PC-9 (cell line): ENCODE results near the gene KRT32. TPM values are rescaled to one million over a fixed set of nuclear protein-coding genes. Genes with fewer than 3 reads are reported as not detected.

ENCODE experiments used
- BruUV-seq: library from RNA; stranded (reverse); fragments of 400-500 nt; replicated peaks from 2 replicates; lab custom pipeline; 2021; lab: Mats Ljungman, UMichigan
- CTCF ChIA-PET: fragments of 300-600 bp; sonication (Branson Sonifier 250); formaldehyde crosslinking; loops from one replicate; lab custom pipeline; 2022; ENCODE audit warnings: antibody characterized with exemption; lab: Charles Lee
- POLR2A ChIA-PET: fragments of 300-600 bp; sonication (Branson Sonifier 250); formaldehyde crosslinking; loops from one replicate; lab custom pipeline; 2022; ENCODE audit warnings: antibody characterized with exemption; ENCODE audit not compliant: unreplicated experiment; lab: Charles Lee
- DNase-seq, 2 experiments: peaks; one replicate each; pipeline versions ENCODE4 v3.0.0 to v3.0.0-alpha.2; 2015 to 2022; ENCODE audit warnings: mixed read lengths in 1 of 2
- H2AFZ ChIP-seq: fragments of 200-600 bp; sonication (generic); 2 replicates; pipeline ENCODE4 v1.8.1; 2017; ENCODE audit warnings: antibody characterized with exemption
- H3F3A ChIP-seq: fragments of 200-600 bp; sonication (generic); 2 replicates; pipeline ENCODE4 v1.8.1; 2017; ENCODE audit warnings: antibody characterized with exemption, mild to moderate bottlenecking, low read depth; ENCODE audit not compliant: insufficient read depth
- H3K27ac ChIP-seq: fragments of 200-600 bp; sonication (generic); 2 replicates; pipeline ENCODE4 v1.6.1; 2016; ENCODE audit warnings: mixed run types
- H3K27me3 ChIP-seq: fragments of 200-600 bp; sonication (generic); 2 replicates; pipeline ENCODE4 v1.6.1; 2016; ENCODE audit warnings: low read depth, mixed run types; ENCODE audit not compliant: insufficient read depth
- H3K36me3 ChIP-seq: fragments of 200-600 bp; sonication (generic); 2 replicates; pipeline ENCODE4 v1.6.1; 2016; ENCODE audit warnings: low read depth, mixed run types
- H3K4me1 ChIP-seq: fragments of 200-600 bp; sonication (generic); replicated peaks from 2 replicates; pipeline ENCODE4 v1.6.1; 2016; ENCODE audit warnings: mixed run types; ENCODE audit not compliant: insufficient read depth
- H3K4me2 ChIP-seq: fragments of 200-600 bp; sonication (generic); 2 replicates; pipeline ENCODE4 v1.6.1; 2017; ENCODE audit warnings: mixed run types
- H3K4me3 ChIP-seq: fragments of 200-600 bp; sonication (generic); 2 replicates; pipeline ENCODE4 v1.6.1; 2016; ENCODE audit warnings: mixed run types
- H3K79me2 ChIP-seq: fragments of 200-600 bp; sonication (generic); 2 replicates; pipeline ENCODE4 v1.6.1; 2017; ENCODE audit warnings: low read depth, mixed run types
- H3K9me2 ChIP-seq: fragments of 200-600 bp; sonication (generic); 2 replicates; pipeline ENCODE4 v1.8.1; 2017; ENCODE audit warnings: mild to moderate bottlenecking; ENCODE audit not compliant: insufficient read depth
- H3K9me3 ChIP-seq: fragments of 200-600 bp; sonication (generic); 2 replicates; pipeline ENCODE4 v1.8.1; 2016; ENCODE audit warnings: low read depth; ENCODE audit not compliant: insufficient read depth
- H4K20me1 ChIP-seq: fragments of 200-600 bp; sonication (generic); 2 replicates; pipeline ENCODE4 v1.8.1; 2017; ENCODE audit not compliant: insufficient read depth
- EZH2 ChIP-seq: fragments of 200-600 bp; sonication (generic); IDR thresholded peaks from 2 replicates; pipeline ENCODE4 v1.8.0; 2017; ENCODE audit warnings: antibody characterized with exemption, low read depth
- intact Hi-C: fragments of 100-400 bp; cut with micrococcal nuclease; formaldehyde crosslinking; loops from one replicate; pipeline ENCODE4 v1.10.0; 2022; ENCODE audit not compliant: unreplicated experiment
- total RNA-seq: library from RNA; stranded (reverse); gene quantifications from 2 replicates; pipeline ENCODE4 v1.2.3, GENCODE V29; 2021
- TF ChIP-seq, protein P1 (sequence below): fragments of 200-600 bp; sonication (generic); conservative IDR thresholded peaks from 2 replicates; pipeline ENCODE4 v1.6.1; 2017; ENCODE audit warnings: mixed run types, antibody characterized with exemption, mild to moderate bottlenecking, moderate library complexity

Gene KRT32
- total RNA-seq, 1 experiment from 2014 or later = not detected

DNA sequence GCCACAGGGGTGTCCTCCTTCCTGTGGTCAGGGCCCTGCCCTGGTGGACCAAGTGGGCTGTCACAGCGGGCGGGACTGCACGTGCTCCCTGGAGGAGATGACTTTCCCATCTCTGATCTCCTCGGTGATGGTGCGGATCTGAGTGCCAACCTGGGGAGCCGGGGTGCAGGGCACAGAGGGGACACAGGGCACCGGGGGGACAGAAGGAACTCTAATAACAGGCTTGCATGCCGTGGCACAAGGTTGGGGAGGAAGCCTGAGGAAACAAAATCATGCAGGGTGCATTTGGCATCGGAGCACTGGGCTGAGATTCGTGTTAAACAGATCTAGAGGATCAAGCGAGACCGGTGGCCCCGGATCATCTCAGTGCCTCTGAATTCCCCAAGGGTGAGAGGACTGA lies 19.1 kb upstream of the KRT32 start:
- Histone ChIP-seq H3K79me2 (no peaks in the 10 kb centered on the region), H3K4me1 (no peaks in the 10 kb centered on the region), H3K9me2 (no peaks in the 10 kb centered on the region), H3K27ac (no peak overlapping the region), H4K20me1 (no peaks in the 10 kb centered on the region), H3K9me3 (no peaks in the 10 kb centered on the region), H3K4me2 (no peak overlapping the region), H3K4me3 (no peak overlapping the region), H2AFZ (no peak overlapping the region), H3K27me3 (no peaks in the 10 kb centered on the region), H3K36me3 (no peaks in the 10 kb centered on the region), H3F3A (no peaks in the 10 kb centered on the region)
- intact Hi-C loops = no loop called here
- POLR2A ChIA-PET = no interaction called here
- no TSS peak for BruUV-seq
- DNase-seq = no peak
- TF ChIP-seq, protein P1, sequence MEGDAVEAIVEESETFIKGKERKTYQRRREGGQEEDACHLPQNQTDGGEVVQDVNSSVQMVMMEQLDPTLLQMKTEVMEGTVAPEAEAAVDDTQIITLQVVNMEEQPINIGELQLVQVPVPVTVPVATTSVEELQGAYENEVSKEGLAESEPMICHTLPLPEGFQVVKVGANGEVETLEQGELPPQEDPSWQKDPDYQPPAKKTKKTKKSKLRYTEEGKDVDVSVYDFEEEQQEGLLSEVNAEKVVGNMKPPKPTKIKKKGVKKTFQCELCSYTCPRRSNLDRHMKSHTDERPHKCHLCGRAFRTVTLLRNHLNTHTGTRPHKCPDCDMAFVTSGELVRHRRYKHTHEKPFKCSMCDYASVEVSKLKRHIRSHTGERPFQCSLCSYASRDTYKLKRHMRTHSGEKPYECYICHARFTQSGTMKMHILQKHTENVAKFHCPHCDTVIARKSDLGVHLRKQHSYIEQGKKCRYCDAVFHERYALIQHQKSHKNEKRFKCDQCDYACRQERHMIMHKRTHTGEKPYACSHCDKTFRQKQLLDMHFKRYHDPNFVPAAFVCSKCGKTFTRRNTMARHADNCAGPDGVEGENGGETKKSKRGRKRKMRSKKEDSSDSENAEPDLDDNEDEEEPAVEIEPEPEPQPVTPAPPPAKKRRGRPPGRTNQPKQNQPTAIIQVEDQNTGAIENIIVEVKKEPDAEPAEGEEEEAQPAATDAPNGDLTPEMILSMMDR = no peak
- no peak for TF ChIP-seq EZH2
- CTCF ChIA-PET = no interaction called here

- Histone ChIP-seq H3K79me2 (no peaks in the 10 kb centered on the region), H3K4me1 (no peaks in the 10 kb centered on the region), H2AFZ (no peak overlapping the region), H3F3A (no peaks in the 10 kb centered on the region), H3K4me3 (no peak overlapping the region), H3K36me3 (no peaks in the 10 kb centered on the region), H3K27ac (no peak overlapping the region), H3K27me3 (no peaks in the 10 kb centered on the region), H4K20me1 (no peaks in the 10 kb centered on the region), H3K9me2 (no peaks in the 10 kb centered on the region), H3K9me3 (no peaks in the 10 kb centered on the region), H3K4me2 (no peak overlapping the region)
- ChIA-PET POLR2A (no interaction called here), CTCF (no interaction called here)
- intact Hi-C loops = no loop called here
- no TSS peak for BruUV-seq
- no peak for DNase-seq
- TF ChIP-seq, protein P1 = no peak
- TF ChIP-seq EZH2 = no peak
Measured at GRCh38 chr17:41484920-41485904, 18.0 kb upstream of the KRT32 start.

DNA sequence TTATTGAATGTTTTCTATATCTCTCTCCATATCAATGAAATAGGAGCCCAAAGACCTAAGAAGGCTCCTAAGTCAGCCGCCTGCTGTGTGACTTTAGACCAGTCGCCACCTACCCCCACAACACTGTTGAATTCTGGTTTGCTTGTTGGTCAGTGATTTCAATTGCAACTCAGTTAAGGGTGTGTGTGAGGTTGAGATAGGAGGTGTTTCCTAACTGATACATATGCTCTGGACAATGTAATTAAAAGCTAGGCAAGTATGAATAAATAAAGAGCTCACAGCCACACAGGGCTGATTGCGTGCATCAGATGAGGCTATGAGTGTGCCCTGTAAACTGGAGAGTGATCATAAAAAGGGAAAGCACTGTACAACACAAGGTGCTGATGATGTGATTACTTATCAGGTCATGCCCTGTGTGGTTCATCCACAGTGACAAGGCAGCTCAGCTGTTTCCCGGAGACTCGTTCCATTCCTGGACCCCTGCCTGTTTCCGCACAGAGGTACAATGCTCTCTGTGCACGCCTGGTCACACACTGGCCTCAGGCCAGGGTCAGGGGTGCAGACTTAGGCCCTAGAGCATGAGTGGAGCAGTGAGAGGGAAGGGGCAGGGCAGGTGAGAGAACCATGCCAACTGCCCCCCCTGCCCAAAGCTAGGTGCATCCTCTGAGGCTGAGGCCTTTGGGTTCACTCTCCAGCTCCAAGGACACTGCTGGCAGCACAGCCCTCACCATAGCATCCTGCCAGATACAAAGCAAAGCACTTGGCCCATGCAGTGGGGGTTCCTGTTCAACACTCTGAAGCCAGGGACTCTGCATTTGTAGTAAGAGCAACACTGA lies 17.0 kb upstream of the KRT32 start:
- intact Hi-C loops = no loop called here
- TF ChIP-seq, protein P1 = no peak
- no peak for TF ChIP-seq EZH2
- H3K36me3 ChIP-seq = no peaks in the 10 kb centered on the region
- no peaks in the 10 kb centered on the region for H3K79me2 ChIP-seq
- no TSS peak for BruUV-seq
- no peak overlapping the region for H2AFZ ChIP-seq
- DNase-seq = no peak
- H3F3A ChIP-seq = no peaks in the 10 kb centered on the region
- H3K9me2 ChIP-seq = no peaks in the 10 kb centered on the region
- no peaks in the 10 kb centered on the region for H3K9me3 ChIP-seq
- no peaks in the 10 kb centered on the region for H3K27me3 ChIP-seq
- H3K4me2 ChIP-seq = no peak overlapping the region
- H4K20me1 ChIP-seq = no peaks in the 10 kb centered on the region
- H3K4me1 ChIP-seq = no peaks in the 10 kb centered on the region
- CTCF ChIA-PET = no interaction called here
- POLR2A ChIA-PET = interaction anchor here (0.7 kb wide), 1 partner anchor 44 kb away, joined by 9 read pairs; no protein-coding TSS in a partner anchor
- H3K4me3 ChIP-seq = no peak overlapping the region
- H3K27ac ChIP-seq = no peak overlapping the region
